HG02840 (cell line): ENCODE data around the gene ATP2A2.

Source experiments
- ATAC-seq: cut with Tn5 transposase; IDR thresholded peaks from one replicate; pipeline ENCODE4 v1.9.1; 2021; ENCODE audit warnings: mild to moderate bottlenecking, moderate library complexity, moderate number of reproducible peaks; ENCODE audit not compliant: unreplicated experiment, low FRiP score

Gene ATP2A2

DNA sequence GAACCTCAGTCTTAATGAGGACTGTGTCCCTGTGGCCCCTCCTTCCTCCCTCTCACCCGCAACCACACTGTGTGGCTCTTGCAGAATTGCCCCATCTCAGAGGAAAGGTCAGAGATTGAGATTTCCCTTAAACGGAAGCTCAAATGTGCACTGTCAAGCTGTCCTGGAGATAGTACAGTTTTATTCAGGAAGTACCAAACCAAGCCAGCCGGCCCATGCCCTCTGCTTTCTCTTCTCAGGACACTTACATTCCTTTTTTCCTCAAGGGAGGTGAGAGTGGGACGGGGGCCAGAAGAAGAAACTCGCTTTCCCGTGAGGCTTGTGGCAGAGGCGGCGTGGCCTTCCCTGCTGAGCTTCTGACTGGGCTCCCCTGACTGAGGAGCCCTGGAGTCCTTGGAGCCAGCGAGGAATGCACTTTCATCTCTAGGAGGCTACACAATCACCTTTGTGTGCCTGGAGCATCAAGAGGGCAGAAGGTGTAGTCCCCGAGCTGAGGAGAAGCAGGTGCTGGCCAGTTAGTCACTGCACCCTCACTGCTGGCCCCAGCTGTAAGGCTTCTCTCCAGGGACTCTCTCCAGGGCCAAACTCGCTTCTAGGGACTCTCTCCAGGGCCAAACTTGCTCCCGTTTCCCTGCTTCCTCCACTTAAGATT, 24.1 kb upstream of the ATP2A2 start:
- no peak for ATAC-seq

DNA sequence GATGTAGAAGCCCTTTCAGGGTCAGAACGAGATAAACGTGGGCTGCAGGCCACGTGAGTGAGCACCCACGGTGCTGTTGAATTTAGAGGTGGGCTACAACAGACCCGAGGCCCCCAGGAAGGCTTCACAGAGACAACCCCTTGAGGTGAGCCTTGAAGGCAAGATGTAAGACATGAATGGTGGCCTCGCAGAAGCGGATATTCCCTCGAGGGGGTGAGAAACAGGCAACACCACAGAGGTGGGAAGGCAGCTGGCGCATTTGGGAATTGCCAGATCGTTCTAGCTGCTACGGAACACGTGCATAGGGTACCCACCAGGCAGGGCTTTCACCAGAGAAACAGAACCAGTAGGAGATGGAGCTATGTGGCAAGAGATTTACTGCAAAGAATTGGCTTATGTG, 22.6 kb upstream of the ATP2A2 start:
- ATAC-seq = no peak

DNA sequence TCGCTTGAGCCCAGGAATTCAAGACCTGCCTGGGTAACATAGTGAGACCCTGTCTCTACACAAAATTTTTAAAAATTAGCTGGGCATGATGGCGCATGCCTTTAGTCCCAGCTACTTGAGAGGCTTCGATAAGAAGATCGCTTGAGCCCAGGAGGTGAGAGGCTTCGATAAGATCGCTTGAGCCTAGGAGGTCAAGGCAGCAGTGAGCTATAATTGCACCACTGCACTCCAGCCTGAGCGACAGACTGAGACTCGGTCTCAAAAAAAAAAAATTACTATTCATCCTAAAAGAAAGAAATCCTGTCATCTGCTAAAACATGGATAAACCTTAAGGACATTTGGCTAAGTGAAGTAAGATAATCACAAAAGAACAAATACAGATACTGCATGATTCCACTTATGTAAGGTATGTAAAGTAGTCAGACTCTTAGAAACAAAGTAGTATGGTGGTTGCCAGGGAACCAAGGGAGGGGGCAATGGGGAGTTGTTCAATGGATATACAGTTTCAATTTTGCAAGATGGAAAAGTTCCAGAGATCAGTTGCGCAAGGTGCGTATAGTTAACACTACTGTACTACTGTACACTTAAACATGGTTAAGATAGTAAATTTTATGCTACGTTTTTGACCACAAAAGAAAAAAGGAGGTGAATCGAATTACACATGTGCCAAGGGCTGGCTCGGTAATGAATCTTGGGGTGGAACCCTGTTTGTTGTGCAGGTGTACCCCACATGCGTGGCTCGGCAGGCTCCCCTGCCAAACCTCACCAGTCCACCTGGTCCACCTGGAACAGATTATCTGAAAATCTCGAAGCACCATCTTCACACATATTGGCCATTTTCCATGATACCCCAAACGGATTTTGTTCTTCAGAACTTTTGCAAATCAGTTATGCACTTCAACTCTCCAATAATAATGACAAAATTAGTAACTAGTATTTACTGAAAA, 18.3 kb upstream of the ATP2A2 start:
- no peak for ATAC-seq

DNA sequence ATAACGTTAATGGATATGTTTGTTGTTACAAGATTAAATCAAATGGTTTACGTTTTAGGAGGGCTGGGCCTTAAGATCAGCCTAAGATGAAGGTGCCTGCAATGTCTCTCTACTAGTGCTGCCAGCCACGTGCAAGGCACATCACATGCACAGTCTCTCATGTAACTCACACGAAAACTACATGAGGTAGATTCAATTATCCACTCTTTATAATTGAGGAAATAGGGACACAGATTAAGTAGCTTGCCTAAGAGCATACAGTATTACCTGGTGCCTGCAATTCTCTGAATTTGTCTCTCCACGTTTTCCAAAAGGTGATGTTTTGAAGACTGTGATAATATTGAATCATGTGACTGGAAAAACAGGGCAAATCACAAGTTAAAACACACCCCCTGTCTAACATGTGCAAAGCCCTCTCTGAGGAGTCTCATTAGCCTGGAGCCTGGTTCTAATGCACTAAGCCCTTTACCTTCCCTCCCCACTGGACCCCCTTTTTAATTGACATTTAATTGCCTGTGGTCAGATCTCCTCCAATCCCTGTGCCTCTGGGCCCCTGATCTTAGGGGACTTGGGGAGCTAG, 14.6 kb upstream of the ATP2A2 start:
- no peak for ATAC-seq

DNA sequence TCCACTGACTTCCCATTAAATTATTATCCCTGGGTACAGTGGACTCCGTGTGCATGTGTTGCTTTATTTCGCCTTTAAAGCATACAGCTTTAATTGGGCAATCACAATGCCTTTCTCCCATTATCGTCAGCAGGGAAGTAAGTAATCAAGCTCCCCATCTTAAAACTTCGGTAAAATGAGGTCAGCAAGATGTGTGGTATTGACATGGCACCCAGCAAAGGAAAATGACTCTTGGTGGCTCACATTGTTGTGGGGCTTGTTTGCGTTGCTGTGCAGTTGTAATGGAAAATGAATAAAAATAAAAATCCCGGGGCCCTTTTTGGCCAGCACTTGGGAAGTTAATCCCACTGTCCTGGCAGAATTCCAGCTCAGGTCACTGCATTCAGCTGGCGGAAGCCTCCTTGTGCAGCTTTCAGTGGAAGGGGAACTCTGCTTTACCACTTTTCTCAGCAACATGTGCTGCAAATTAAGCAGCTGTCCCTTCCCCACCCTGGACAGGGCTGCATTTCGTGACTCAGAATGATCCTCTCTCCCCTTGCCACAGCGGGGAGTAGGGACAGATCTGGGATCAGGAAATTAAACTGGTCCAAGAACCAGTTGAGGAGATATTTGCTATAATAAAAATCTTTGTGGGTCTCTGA, 13.9 kb upstream of the ATP2A2 start:
- no peak for ATAC-seq

DNA sequence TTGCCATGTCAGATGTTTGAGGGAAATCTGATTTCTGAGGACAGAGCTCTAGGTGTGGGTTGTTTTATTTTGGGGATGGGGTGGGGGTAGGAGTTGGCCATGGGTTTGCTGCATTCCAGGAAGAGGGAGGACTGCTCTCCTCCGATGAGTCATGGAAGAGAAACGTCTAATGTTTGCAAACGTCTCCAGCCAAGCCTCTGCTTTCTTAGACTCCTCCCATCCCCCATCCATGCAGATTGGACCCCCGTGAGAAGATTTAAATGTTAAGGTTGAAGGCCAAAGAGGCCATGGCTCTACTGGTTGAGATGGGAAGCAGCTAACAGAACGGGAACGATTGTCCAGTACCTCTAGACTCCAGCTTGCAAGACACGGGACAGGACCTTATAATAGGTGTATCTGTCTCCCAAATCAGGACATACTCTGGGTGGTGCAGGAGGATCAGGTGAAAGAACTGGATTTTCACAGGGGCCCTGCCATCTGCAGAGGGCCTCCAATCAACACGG, 11.4 kb upstream of the ATP2A2 start:
- ATAC-seq = no peak

DNA sequence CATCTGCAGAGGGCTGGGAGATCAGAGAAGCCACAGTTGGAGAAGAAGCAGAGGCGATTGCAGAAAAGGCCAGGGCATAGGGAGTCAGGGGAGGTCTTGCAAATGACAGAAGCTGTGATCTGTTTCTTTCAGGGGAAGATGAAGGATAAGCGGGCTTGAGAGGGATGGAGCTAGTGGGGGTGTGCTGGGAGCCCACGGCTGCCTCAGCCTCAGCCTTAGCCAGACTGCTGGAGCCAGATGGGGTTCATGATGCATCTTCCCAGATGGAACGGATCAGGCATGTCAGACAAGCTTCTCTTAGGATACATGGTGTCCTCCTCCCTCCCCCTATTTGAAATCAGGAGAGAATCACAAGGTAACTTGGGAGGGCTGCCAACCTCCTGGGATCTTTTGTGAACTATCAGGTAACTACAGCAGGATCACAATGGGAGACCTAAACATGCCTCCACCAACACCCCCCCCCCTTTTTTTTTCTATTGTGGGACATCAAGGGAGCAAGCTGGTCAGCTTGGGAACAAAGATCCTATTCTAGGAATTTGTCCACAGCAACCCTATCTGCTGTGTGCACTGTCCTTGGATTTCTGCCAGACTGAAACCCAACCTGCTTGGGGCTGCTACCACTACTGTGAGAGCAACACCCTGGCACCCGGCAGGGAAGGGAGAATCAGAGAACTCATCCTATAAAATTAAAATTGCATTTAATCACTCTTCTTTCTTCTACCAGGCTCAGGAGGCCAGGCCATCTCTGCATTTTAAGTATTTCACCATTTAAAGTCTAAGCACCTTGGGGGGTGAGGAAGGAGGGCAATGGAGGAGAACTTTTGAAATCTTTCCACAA, 10.7 kb upstream of the ATP2A2 start:
- no peak for ATAC-seq

DNA sequence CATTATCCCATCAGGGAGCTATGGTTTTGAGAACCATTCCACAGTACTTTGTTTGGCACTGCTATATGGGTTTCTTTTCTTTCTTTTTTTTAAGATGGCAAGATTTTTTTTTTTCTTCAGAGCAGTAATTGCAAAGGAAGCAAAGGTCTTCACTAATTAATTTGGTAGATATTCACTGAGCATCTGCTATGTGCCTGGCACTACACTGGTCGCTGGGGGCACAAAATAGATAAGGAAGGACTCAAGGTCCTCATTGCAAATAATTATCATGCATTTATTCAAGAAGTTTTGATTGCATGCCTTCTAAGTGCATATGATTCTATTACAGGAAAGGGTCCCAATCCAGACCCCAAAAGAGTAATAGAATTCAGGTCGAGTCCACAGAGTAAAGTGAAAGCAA, 10.0 kb upstream of the ATP2A2 start:
- no peak for ATAC-seq

DNA sequence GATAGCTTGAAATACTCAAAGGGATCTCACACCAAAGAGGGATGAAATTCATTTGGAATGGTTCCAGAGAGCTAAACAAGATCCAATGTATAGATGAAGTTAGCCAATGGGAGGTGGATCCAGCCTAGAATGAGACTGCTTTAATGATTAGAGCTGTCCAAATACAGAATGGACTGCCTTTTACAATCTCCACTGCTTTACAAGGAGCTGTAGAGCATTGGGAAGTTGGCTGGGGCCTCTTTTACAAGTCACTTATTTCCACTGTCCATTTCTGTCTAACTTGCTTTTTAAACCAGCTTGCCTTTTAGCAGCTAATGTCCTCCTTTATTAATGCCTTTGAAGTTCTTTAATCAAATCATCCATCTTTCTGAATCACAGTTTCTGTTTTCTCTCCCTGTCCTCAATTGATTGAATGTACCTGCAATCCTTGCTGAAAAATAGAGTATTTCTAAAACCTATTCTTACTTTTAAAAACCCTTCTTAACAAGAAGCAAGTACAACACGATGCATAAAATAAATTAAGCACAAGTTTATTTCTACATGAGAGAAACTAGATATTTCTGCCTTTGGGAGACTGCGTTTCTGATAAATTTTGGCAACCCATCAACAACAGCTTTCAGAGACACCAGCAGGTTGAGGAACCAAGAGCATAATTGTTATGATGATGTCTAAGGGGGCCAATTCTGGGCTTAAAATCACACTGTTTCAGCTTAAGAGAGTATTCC, 3.4 kb upstream of the ATP2A2 start:
- ATAC-seq = no peak

DNA sequence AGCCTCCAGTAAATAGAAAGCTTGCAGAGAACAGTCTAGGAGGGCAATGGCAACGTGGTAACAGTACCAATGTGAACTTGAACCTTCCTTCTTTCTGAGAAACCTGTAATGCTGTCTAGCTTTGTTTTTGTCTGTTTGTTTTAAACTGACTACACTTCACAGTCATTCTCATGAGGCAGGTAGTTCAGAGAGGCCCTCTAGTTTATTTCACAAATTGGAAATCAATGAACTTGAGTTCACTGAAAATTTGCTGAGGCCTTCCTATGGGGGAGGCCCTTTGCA, 2.9 kb upstream of the ATP2A2 start:
- no peak for ATAC-seq

DNA sequence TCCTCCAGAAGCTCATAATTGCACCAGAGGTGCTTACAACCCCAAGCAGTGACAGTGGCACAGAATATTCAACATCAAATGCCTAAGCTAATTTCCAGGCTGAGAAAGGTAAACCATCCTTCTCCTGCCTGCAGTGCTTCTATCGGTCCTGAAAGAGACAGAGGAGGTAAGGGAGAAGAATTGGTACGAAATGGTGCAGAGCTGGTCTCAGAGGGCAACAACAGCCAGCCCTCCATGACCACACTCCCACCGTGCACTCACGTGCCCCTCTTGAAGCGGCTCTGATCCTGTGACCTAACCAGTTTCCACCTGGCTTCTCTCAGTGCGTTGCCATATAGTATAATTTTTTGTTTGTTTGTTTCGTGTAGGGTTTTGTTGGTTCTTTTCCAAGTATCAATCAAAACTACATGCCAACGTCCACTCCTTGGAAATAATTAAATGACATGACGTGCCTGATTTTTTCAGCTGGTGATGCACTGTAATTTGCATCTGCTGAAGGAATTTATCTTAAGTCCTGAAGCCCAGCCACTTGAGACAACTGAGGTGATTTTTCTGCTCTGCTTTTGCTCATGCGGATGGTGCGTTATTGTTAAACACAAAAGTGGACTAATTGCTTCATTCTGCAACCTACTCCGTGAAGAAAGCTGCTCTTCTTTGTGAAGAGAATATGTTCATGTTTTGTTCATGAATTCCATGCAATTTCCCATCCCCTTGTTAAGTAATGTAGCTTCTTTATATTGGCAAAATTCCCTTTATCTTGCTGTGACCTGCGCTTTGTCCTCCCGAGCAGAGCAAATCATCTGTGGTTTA, 1.3 kb upstream of the ATP2A2 start:
- no peak for ATAC-seq

DNA sequence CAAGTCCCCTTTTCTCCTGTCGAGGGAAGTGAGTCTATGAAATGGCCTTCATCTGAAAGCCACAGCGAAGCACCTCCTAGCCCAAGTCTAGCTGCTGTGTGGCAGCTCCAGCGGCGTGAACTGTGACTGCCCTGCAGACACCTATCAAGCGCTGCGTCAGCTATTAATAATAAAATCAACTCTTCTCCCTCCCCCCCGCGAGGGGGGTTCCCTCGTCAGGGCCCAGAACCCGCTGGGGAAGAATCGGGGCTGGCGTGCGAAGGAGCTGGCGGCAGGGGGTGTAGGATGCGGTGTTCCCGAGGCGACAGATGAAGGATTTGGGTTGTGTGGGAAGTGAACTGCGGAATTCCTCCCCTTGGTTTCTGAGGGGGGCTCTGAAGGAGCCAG, 662 bp upstream of the ATP2A2 start:
- peak; percentile 10 for ATAC-seq

DNA sequence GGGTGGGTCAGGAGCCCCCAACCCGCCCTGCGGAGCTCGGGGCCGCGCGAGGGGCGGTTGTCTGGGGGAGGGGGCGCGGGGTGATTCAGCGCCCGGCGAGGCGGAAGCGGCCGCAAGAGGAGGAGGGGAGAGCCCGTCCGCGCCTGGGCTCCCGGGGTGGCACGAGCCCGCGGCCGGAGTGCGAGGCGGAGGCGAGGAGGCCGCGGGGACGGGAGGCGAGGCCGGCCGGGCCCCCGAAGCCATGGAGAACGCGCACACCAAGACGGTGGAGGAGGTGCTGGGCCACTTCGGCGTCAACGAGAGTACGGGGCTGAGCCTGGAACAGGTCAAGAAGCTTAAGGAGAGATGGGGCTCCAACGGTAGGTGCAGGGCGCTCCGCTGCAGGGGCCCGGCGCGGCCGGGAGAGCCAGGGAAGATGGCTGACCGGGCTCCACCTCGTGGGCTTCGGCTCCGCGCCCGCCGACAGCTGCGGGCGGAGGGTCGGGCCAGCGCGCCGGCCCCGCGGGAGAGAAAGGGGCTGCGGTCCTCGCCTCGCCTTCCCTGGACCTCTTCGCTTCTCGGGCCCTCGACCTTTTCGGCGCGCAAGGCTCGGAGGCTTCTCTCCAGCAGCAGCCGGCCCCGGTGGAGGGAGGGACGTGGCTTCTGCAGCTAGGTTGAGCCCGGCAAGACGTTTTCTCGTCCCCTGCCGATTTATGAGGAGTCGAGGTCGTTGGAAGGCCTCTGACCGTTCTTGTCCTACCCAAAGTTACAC, 677 bp downstream of the ATP2A2 start:
- peak; percentile 37 for ATAC-seq

DNA sequence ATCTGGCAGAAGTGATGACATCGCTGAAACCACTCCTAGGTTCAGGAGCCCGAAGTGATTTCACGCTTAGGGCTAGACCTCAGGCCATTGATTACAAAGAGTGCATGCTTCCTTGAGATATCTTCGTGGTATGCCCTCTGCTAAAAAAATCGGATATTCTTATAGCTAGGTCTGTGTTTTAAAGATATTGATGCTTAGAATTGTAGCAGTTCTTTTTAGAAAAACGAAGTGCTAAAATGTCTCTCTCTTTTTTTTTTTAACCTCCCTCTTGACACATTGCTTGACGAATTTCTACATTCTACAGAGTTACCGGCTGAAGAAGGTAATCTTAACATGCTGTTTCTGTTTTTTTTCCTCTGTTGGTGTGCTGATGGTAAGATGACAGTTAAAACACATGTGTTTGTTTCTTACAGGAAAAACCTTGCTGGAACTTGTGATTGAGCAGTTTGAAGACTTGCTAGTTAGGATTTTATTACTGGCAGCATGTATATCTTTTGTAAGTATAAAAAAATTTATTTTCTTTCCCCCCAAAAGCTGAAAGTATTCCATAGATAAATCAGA, 1.3 kb downstream of the ATP2A2 start:
- ATAC-seq = peak; percentile 3

DNA sequence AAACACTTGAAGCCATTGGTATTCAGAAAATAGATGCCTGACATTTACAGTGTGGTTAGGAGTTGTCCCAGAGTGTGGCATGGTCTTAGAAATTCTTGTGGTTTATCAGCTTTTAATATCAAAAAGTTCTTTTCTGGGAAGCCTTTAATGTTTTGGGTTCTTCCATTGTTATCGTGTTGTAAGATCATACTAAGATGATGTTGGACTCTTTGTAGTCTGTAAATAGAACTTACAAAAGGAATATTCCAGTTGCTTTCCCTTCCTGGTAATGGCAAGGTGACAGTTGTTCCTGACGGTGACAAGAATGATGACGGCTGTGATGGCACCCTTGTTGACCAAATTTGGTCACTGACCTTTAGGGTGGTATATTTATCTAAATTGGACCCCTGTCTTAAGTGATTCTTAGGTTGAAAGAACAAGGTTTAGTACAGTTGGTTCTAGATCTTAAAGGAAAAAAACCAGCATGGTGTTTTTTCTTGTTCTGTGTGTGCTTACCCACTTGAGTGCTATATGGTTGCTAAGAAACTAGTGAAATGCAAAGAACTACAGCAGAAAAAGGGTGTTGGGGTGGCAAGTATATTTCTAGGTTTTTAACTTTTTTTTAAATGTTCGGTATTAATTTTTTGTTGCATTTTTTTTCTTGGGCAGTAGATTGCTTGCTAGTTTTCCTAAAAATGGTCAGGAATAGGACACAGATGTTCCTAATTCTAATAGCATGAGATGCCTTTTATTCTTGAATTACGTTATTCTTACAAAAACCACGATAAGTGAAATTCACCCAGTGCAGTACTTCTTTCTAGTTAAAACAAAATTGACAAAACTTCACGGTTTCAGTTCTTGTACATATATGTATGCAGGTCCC, 2.1 kb downstream of the ATP2A2 start:
- no peak for ATAC-seq

DNA sequence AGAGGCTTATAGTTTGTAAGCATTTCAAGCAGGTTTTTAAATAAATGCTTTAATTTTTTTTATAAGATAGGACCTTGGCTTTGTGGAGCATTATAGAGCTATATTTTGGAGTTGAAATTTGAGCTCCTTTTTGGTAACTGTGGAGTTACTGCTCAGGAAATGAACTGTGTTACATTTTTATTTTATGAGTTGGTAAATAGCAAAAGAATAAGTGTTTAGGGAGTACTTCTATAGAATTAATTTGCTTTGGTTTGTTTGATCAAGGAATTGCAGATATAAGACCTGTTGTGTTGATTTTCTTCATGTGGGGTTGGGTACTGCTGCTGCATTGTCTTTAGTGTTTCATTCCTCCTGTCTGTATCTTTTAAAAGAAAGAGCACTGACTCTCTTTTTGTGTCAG, 3.5 kb downstream of the ATP2A2 start:
- no peak for ATAC-seq

DNA sequence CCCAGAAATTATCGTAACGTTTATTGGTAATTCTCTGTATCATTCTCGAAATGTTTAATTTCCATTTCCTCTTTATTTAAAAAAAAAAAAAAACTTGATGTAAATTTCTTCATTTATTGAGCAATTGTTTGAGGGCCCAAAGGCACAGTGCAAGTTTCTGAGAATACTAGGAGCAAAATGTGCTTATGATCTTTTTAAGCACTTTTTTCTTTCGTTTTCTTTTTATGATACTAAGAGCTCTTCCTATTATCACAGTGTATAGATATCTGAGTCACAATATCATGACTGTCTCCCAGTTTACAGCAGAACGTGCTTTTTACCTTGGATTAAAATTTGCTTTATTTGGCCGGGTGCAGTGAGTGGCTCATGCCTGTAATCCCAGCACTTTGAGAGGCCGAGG, 5.6 kb downstream of the ATP2A2 start:
- no peak for ATAC-seq
